ENCODE results near the gene UBE2N.

GRCh38 chr12:93404961-93405849 lies 36.5 kb downstream of the UBE2N start:
- no peak for TF ChIP-seq POLR2AphosphoS5 (IDR thresholded peaks at IDR 0.05)
- no peak for TF ChIP-seq CTCF (IDR thresholded peaks at IDR 0.05)

All from prostate gland (tissue), 2 donors.